HG02870 (cell line): Measurements from ENCODE around the gene KIAA0040.

Experiments
- ATAC-seq: cut with Tn5 transposase; IDR thresholded peaks from one replicate; pipeline ENCODE4 v1.9.1; 2021; ENCODE audit warnings: mild to moderate bottlenecking, moderate library complexity; ENCODE audit not compliant: unreplicated experiment

Gene KIAA0040

DNA sequence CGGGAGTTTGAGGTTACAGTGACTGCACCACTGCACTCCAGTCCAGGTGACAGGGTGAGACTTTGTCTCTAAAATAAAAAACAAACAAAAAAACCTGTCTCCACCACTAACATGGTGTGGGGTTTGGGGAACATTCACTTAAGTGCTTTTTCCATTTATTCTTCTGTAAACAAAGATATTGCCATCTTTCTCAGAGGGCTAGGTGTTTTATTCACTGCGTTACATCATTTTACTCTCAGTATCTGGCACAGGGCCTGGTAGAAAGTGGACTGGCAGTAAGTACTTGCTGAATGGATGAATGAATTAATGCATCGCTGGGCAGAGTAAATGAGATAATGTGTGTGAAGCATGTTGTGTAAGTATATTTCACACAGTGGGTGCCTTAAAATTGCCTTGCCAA is 20.1 kb downstream of the KIAA0040 start:
- ATAC-seq: no peak

- ATAC-seq: no peak
Observed at GRCh38 chr1:175171036-175171913, 21.3 kb downstream of the KIAA0040 start.

- no peak for ATAC-seq
Observed at GRCh38 chr1:175169286-175170018, 23.1 kb downstream of the KIAA0040 start.

GRCh38 chr1:175168782-175169181 is 23.8 kb downstream of the KIAA0040 start:
- ATAC-seq: no peak

DNA sequence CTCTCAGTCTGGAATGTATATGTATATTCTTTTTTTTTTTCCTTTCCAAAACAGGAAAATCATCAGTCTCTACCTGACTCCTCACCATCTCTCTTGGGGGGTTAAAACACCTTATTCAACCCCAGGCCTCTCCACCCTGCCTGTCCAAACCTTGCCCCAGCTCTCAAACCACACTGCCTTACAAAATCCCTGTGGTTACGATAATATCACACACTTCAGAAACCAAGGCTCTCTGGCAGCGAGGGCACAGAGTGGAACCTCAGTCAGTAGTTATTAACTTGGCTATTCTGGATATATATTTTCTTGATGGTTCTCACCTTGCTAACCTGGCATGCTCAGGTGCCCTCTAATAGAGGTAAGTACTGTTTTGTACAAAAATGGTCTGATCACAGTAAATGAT is 24.7 kb downstream of the KIAA0040 start:
- ATAC-seq: no peak

GRCh38 chr1:175166746-175167145 is 25.8 kb downstream of the KIAA0040 start:
- no peak for ATAC-seq

GRCh38 chr1:175164751-175165150 is 27.8 kb downstream of the KIAA0040 start:
- ATAC-seq: no peak

DNA sequence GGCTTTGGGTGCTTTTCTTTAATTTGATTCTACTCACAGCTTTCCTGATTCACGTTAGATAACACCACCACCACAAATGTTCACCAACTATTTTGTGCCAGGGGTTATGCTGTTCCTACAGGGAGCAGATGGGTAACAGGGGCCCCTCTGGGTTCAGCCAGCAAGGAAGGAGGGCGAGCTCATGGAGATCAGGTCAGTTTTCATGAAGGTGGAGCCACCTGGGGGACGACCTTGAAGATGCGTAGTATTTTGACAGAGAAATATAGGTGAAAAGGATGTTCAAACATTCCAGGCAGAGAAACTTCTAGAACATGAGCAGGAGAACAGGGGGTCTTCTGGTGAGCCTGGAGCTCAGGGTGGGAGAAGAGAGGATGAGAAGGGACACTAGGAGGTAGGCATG is 28.9 kb downstream of the KIAA0040 start:
- ATAC-seq: no peak

GRCh38 chr1:175162955-175163354 is 29.6 kb downstream of the KIAA0040 start:
- ATAC-seq: no peak

DNA sequence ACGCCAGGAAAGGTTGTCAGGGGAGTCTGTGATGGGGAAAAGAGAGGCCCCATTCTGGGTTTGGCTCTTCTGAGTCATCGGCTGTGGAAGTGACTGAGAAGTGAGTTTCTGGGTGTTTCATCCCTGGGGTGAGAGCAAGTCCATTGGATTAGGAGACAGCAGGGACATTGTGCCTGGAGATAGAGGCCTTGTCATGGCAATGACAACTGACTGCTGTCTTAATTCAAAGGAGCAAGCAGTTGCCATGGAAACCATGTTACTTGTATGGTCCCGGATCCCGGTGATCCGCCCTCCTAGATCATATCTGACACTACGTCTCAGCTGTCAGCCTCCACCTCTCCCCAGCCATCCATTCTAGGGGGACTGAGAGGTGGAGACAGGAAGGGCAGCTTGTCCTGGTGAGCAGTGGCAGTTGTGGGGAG is 34.4 kb downstream of the KIAA0040 start:
- no peak for ATAC-seq

DNA sequence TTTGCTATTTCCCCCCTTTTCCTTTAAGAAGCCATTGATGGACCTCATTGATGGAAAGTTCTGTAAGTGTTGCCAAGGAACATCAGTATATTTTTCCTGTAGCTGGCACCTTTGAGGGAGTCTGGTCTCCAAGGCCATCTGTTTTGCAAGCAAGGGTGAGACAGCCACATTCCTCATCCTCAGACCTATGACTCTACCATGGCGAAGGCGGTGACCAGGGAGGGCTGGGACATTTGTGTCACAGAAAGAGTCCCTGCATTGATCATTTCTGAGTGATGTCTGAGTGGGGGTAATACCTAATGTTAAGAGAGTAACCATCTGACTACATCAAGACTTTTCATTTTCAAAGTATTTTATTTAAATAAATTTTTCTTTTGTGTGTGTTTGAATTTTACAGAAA is 35.4 kb downstream of the KIAA0040 start:
- no peak for ATAC-seq

DNA sequence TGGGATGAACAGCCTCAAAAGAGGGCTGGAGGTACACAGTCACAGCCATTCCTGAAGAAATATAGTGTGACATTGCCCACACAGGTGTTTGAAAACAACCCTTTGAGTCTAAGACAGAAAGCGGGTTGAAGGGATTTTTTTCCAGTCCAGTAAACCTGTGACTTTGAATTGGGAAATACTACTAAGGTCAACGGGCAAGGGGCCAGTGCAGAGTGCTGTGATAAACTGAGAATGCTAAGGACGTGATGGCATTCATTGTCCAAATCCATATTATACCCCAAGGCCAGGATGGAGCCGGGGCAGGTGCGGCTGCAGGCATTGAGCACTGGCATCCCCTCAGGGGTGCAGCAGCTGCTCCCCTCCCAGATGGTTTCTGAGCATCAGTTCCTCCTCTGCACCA is 36.6 kb downstream of the KIAA0040 start:
- ATAC-seq: no peak

GRCh38 chr1:175155473-175155856 is 37.1 kb downstream of the KIAA0040 start:
- ATAC-seq: no peak

DNA sequence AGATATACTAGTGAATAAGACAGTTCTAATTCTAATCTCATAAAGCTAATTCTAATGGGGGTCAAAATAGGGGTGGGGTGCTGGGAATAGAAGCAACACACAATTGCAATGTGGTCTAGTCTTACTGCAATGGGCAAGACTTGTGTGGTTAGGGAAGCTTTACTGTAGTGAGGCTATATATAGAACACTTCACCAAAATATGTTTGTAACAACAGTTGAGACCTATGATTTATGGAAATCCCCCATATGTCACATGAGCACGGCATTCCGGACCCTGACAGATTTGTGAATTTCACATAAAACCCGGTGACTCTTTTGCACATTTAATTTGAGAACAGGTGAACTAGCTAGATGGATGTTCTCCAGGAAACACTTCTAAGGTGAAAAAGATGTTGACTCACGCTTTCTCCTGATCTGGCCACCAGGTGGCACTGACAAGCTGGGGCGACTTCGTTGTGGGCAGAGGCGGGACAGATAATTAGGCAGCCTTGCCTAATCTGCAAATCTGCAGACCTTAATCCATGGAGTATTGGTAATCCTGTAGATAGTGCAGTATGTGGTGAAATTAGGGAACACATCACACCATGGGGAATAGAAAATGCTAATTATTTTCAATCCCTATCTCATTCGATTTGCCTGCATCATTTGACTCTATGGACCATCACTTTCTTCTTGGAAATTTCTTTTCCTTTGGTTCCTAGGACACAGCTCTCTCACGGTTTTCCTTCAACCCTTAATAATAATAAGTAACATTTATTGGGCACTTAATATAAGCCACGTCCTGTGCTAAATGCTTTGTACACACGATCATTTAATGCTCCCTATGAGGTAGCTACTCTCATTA is 37.7 kb downstream of the KIAA0040 start:
- no peak for ATAC-seq

- peak; percentile 52 for ATAC-seq
Observed at GRCh38 chr1:175152006-175152652, 40.4 kb downstream of the KIAA0040 start.

- ATAC-seq: no peak
Observed at GRCh38 chr1:175150596-175151319, 41.8 kb downstream of the KIAA0040 start.

DNA sequence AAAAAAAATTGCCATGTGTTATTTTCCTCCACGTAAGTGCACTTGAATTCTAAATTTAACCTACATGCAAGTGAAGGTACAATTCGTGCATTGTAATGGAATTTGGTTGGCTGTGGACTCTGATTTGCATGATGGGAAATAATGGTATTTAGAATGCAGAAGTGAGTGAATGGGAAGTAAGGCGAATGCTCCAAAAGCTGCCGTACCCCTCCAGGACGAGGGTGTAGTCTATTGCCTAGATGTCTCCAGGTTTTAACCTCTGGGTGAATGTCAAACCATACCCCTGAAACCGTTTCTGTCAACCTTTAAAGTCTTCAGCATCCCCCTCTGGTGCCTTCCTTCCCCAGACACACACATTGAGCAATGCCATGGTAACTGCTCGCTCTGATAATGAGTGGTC is 44.5 kb downstream of the KIAA0040 start:
- ATAC-seq: no peak

DNA sequence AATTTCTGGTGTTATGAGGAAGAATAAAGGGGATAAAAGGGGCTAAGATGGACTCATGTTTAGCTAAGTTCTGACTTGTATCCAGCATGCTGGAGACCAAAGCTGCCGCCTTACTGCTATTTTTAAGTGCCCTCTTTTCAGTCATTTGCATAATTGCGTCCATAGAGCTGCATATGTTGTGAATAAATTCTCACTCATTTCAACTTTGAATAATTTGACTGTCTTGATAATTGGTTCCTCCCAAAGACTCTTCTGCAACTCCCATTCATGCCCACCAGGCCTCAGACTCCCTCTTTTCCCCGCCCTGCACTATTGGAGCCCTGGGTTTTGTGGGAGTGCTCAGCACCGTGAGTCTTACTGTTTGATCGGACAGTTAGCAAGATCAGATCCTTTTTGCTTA is 45.0 kb downstream of the KIAA0040 start:
- ATAC-seq: no peak

DNA sequence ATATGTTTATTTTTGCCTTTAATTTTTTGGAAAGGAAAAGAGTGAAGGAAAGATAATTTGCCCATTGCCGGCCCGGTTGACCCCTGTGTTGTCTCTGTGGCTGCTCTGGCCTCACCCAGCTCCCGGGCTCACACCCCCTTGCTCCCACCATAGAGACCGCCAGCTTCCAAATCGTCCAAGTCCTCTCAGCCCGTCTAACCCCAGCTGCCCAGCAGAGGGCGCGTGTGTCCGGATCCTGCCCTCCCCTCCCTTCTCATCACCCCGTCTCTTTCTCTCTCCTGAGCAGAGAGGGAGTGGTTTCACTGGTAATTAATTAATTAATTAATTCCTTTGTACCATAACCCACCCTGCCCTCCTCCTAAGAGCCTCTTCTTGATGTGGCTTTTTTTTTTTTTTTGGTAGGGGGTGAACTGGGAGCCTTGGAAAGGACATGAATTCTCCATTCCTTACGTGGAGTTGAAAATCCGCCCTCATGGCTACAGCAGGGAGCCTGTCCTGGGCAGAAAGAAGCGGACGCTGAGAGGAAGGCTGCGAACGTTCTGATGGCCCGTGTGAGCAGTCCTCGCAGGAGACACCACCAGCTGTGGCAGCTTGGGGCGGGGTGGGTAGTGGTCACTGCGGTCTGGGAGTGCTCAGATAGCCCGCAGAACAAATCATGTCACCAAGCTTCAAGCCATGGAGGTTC is 45.9 kb downstream of the KIAA0040 start:
- peak; percentile 26 for ATAC-seq
